Gastrocnemius medialis (tissue), 4 donors: Measurements from ENCODE around the gene STOX2. TPM values are rescaled to one million over a fixed set of nuclear protein-coding genes. Genes with fewer than 3 reads are reported as not detected.

Source experiments
- ATAC-seq, 2 donors: fragments of 150-250 bp; one replicate each; pipeline ENCODE4 v1.9.1; 2016
- DNase-seq, 2 donors: peaks; one replicate each; pipeline ENCODE4 v3.0.0-alpha.2; 2019
- H3K27ac ChIP-seq, 4 donors: fragments of 200-600 bp; sonication (generic); 1 replicate in 1 of 4; 2 replicates in 3 of 4; pipeline ENCODE4 v1.5.1; 2016 to 2018; ENCODE audit warnings: mild to moderate bottlenecking in 2 of 4, moderate library complexity in 1 of 4
- H3K27me3 ChIP-seq, 3 donors: fragments of 200-600 bp; sonication (generic) in 2 of 3; 1 replicate in 1 of 3; 2 replicates in 2 of 3; pipeline versions ENCODE4 v1.5.1 to v1.6.0; 2016 to 2019; ENCODE audit warnings: mild to moderate bottlenecking in 1 of 3, moderate library complexity in 1 of 3
- H3K36me3 ChIP-seq, 2 donors: fragments of 200-600 bp; sonication (generic) in 1 of 2; one replicate each; pipeline ENCODE4 v1.5.1; 2017 to 2018
- H3K4me1 ChIP-seq, 2 donors: fragments of 200-600 bp; sonication (generic) in 1 of 2; one replicate each; pipeline ENCODE4 v1.5.1; 2016 to 2017; ENCODE audit warnings: mild to moderate bottlenecking in 2 of 2
- H3K4me3 ChIP-seq, 4 donors: fragments of 200-600 bp; sonication (generic) in 3 of 4; 1 replicate in 1 of 4; 2 replicates in 3 of 4; pipeline ENCODE4 v1.5.1; 2016 to 2019; ENCODE audit warnings: mild to moderate bottlenecking in 2 of 4
- H3K9me3 ChIP-seq, 3 donors: fragments of 200-600 bp; sonication (generic) in 2 of 3; 1 replicate in 1 of 3; 2 replicates in 2 of 3; pipeline ENCODE4 v1.5.1; 2016 to 2019
- CTCF ChIP-seq, 5 experiments: fragments of 450-650 bp in 3 of 5; fragments of 200-600 bp in 2 of 5; sonication (generic) in 2 of 5; IDR thresholded peaks in 4 of 5; conservative IDR thresholded peaks in 1 of 5; 1 replicate in 4 of 5; 2 replicates in 1 of 5; pipeline ENCODE4 v1.5.1; 2016 to 2019; ENCODE audit warnings: antibody characterized with exemption in 5 of 5, mild to moderate bottlenecking in 3 of 5, moderate library complexity in 3 of 5
- POLR2A ChIP-seq, 2 donors: fragments of 450-650 bp; IDR thresholded peaks; one replicate each; pipeline ENCODE4 v1.6.1; 2017; ENCODE audit warnings: antibody characterized with exemption in 2 of 2, mild to moderate bottlenecking in 2 of 2, moderate library complexity in 2 of 2
- in situ Hi-C, 4 donors: fragments of 200-750 bp; cut with MboI; loops; one replicate each; pipeline versions ENCODE4 v1.15.0 to v1.8.0; 2017; ENCODE audit warnings: low sequenced_read_pairs in 4 of 4
- intact Hi-C: fragments of 100-400 bp; cut with DNase I; formaldehyde crosslinking; loops from one replicate; pipeline ENCODE4 v1.15.1; 2023; ENCODE audit warnings: low total_unique reads
- total RNA-seq, 4 donors: library from RNA; depleted of rRNA; stranded (reverse); fragments of >200 nt; gene quantifications; one replicate each; pipeline versions ENCODE4 v1.1.0 to v1.2.3, GENCODE V29; 2016

STOX2 gene
- total RNA-seq, 4 donors from 2014 or later, result 3.3 to 8.3 (median 5.9) TPM

GRCh38 chr4:184016759-184017668 is 111.9 kb downstream of the STOX2 start:
- Histone ChIP-seq H3K9me3 (no peaks in the 10 kb centered on the region), H3K27ac (no peak overlapping the region), H3K4me1 (peaks cover 6 to 16% of the 10 kb centered on the region in 2 donors), H3K4me3 (no peak overlapping the region), H3K27me3 (no peaks in the 10 kb centered on the region), H3K36me3 (no peaks in the 10 kb centered on the region)
- TF ChIP-seq CTCF (IDR thresholded peaks at IDR 0.05 in 4 of 5, conservative IDR thresholded peaks at IDR 0.05 in 1 of 5) (no peak), POLR2A (IDR thresholded peaks at IDR 0.05) (no peak)
- intact Hi-C loops (no loop called here), in situ Hi-C loops (no loop called here)
- DNase-seq (no peak), ATAC-seq (no peak)

- ATAC-seq (no peak), DNase-seq (no peak)
- TF ChIP-seq CTCF (IDR thresholded peaks at IDR 0.05 in 4 of 5, conservative IDR thresholded peaks at IDR 0.05 in 1 of 5) (no peak), POLR2A (IDR thresholded peaks at IDR 0.05) (no peak)
- no peaks in the 10 kb centered on the region for H3K36me3 ChIP-seq
- no peak overlapping the region for H3K27ac ChIP-seq
- in situ Hi-C loops, result no loop called here
- no peaks in the 10 kb centered on the region for H3K27me3 ChIP-seq
- H3K4me3 ChIP-seq, result no peak overlapping the region
- intact Hi-C loops, result no loop called here
- peaks cover 6 to 16% of the 10 kb centered on the region in 2 donors for H3K4me1 ChIP-seq
- H3K9me3 ChIP-seq, result no peaks in the 10 kb centered on the region
These were observed 114.0 kb downstream of the STOX2 start for GRCh38 chr4:184019076-184019475.

- Histone ChIP-seq H3K27ac (peak overlapping the region in 3 of 4 donors; percentile 29 to 41 (median 36)), H3K27me3 (no peaks in the 10 kb centered on the region), H3K4me3 (peak overlapping the region; percentile 12 to 41 (median 39)), H3K4me1 (peaks cover 6 to 16% of the 10 kb centered on the region in 2 donors), H3K36me3 (no peaks in the 10 kb centered on the region), H3K9me3 (no peaks in the 10 kb centered on the region)
- peak; percentile 60 to 66 for ATAC-seq
- intact Hi-C loops, result no loop called here
- no peak for DNase-seq
- in situ Hi-C loops, result no loop called here
- TF ChIP-seq CTCF (IDR thresholded peaks at IDR 0.05 in 4 of 5, conservative IDR thresholded peaks at IDR 0.05 in 1 of 5), result no peak
- no peak for TF ChIP-seq POLR2A (IDR thresholded peaks at IDR 0.05)
These were observed 114.8 kb downstream of the STOX2 start for GRCh38 chr4:184019667-184020623.

GRCh38 chr4:184021389-184021788 is 116.3 kb downstream of the STOX2 start:
- ATAC-seq (no peak), DNase-seq (no peak)
- Histone ChIP-seq H3K4me3 (no peak overlapping the region), H3K36me3 (no peaks in the 10 kb centered on the region), H3K27me3 (no peaks in the 10 kb centered on the region), H3K4me1 (peaks cover 6 to 16% of the 10 kb centered on the region in 2 donors), H3K9me3 (no peaks in the 10 kb centered on the region), H3K27ac (no peak overlapping the region)
- TF ChIP-seq POLR2A (IDR thresholded peaks at IDR 0.05) (no peak), CTCF (IDR thresholded peaks at IDR 0.05 in 4 of 5, conservative IDR thresholded peaks at IDR 0.05 in 1 of 5) (no peak)
- intact Hi-C loops, result no loop called here
- in situ Hi-C loops, result no loop called here
